IMR-90 (cell line): ENCODE measurements around the gene USP16. TPM values are rescaled to one million over a fixed set of nuclear protein-coding genes. Genes with fewer than 3 reads are reported as not detected.

Source experiments
- ATAC-seq: fragments of 200-7000 bp; cut with Tn5 transposase; 2 replicates; pipeline ENCODE4 v1.9.1; 2020; ENCODE audit warnings: low read depth, mild to moderate bottlenecking, moderate library complexity
- BruUV-seq: library from RNA; stranded (reverse); fragments of 400-500 nt; replicated peaks from 2 replicates; lab custom pipeline; 2021; lab: Mats Ljungman, UMichigan
- CTCF ChIA-PET: fragments of 300-600 bp; formaldehyde crosslinking; extraction: SDS; loops from one replicate; lab custom pipeline; 2021; ENCODE audit warnings: antibody characterized with exemption; lab: Yijun Ruan, JAX
- POLR2A ChIA-PET: fragments of 300-600 bp; sonication (Branson Sonifier 250); formaldehyde crosslinking; loops from one replicate; lab custom pipeline; 2022; ENCODE audit warnings: antibody characterized with exemption; ENCODE audit not compliant: unreplicated experiment; lab: Charles Lee
- DNase-seq: peaks from one replicate; pipeline ENCODE4 v3.0.0; 2013
- H2AFZ ChIP-seq: replicated peaks from 2 replicates; pipeline ENCODE3; 2013; ENCODE audit warnings: low read length, mild to moderate bottlenecking; ENCODE audit not compliant: poor library complexity
- H2AK5ac ChIP-seq: 2 replicates; pipeline ENCODE4 v1.6.1; 2013; ENCODE audit warnings: low read depth, low read length, inconsistent platforms
- H2AK9ac ChIP-seq: replicated peaks from 2 replicates; pipeline ENCODE3; 2013; ENCODE audit warnings: mild to moderate bottlenecking, low read depth, low read length, moderate library complexity; ENCODE audit not compliant: poor library complexity
- H2BK120ac ChIP-seq: 2 replicates; pipeline ENCODE4 v1.6.1; 2013; ENCODE audit warnings: low read depth, low read length, inconsistent platforms
- H2BK15ac ChIP-seq: 3 replicates; pipeline ENCODE4 v1.6.1; 2013; ENCODE audit warnings: low read depth, low read length, inconsistent platforms
- H2BK20ac ChIP-seq: 2 replicates; pipeline ENCODE4 v1.6.1; 2013; ENCODE audit warnings: low read depth, mild to moderate bottlenecking, inconsistent platforms, low read length, moderate library complexity
- H2BK5ac ChIP-seq: 2 replicates; pipeline ENCODE4 v1.6.1; 2013; ENCODE audit warnings: mild to moderate bottlenecking, low read depth, low read length, inconsistent platforms; ENCODE audit not compliant: poor library complexity, severe bottlenecking
- H3K14ac ChIP-seq: replicated peaks from 2 replicates; pipeline ENCODE4 v1.6.1; 2013; ENCODE audit warnings: low read depth, low read length, inconsistent platforms
- H3K18ac ChIP-seq: 2 replicates; pipeline ENCODE4 v1.6.1; 2013; ENCODE audit warnings: low read depth, low read length, control low read depth
- H3K23ac ChIP-seq: 2 replicates; pipeline ENCODE4 v1.6.1; 2013; ENCODE audit warnings: low read depth, low read length, inconsistent platforms
- H3K27ac ChIP-seq: 2 replicates; pipeline ENCODE4 v1.5.1; 2013; ENCODE audit warnings: mild to moderate bottlenecking, control low read depth, low read length; ENCODE audit not compliant: insufficient read depth
- H3K27me3 ChIP-seq: 2 replicates; pipeline ENCODE4 v1.6.1; 2013; ENCODE audit warnings: low read length; ENCODE audit not compliant: control insufficient read depth, insufficient read depth
- H3K36me3 ChIP-seq: 2 replicates; pipeline ENCODE4 v1.6.1; 2013; ENCODE audit warnings: low read length, mixed read lengths; ENCODE audit not compliant: control insufficient read depth, insufficient read depth
- H3K4ac ChIP-seq: 2 replicates; pipeline ENCODE4 v1.6.1; 2013; ENCODE audit warnings: low read depth, low read length, inconsistent platforms
- H3K4me1 ChIP-seq: 2 replicates; pipeline ENCODE4 v1.6.1; 2013; ENCODE audit warnings: low read length, mixed read lengths; ENCODE audit not compliant: control insufficient read depth, insufficient read depth
- H3K4me2 ChIP-seq: 2 replicates; pipeline ENCODE4 v1.6.1; 2013; ENCODE audit warnings: low read depth, mild to moderate bottlenecking, control low read depth, low read length, moderate library complexity
- H3K4me3 ChIP-seq: 2 replicates; pipeline ENCODE4 v1.5.1; 2013; ENCODE audit warnings: low read depth, mild to moderate bottlenecking, control low read depth, low read length, moderate library complexity; ENCODE audit not compliant: insufficient read depth
- H3K56ac ChIP-seq: 2 replicates; pipeline ENCODE4 v1.6.1; 2013; ENCODE audit warnings: low read length, inconsistent platforms; ENCODE audit not compliant: insufficient read depth; ENCODE audit errors: extremely low read depth
- H3K79me1 ChIP-seq, 2 experiments: 2 replicates each; pipeline ENCODE4 v1.6.1; 2013; ENCODE audit warnings: low read length in 2 of 2, inconsistent platforms in 1 of 2, low read depth in 1 of 2
- H3K9ac ChIP-seq: 2 replicates; pipeline ENCODE4 v1.6.1; 2013; ENCODE audit warnings: low read depth, low read length, control low read depth
- H3K9me1 ChIP-seq: 2 replicates; pipeline ENCODE4 v1.6.1; 2013; ENCODE audit warnings: low read length, inconsistent platforms; ENCODE audit not compliant: insufficient read depth
- H3K9me3 ChIP-seq: 2 replicates; pipeline ENCODE4 v1.6.1; 2013; ENCODE audit warnings: low read length; ENCODE audit not compliant: control insufficient read depth, insufficient read depth
- H4K20me1 ChIP-seq: 2 replicates; pipeline ENCODE4 v1.6.1; 2013; ENCODE audit warnings: low read length, inconsistent platforms; ENCODE audit not compliant: insufficient read depth
- H4K5ac ChIP-seq: 2 replicates; pipeline ENCODE4 v1.6.1; 2013; ENCODE audit warnings: mild to moderate bottlenecking, low read depth, low read length, control low read depth
- H4K8ac ChIP-seq, 2 experiments: 2 replicates each; pipeline ENCODE4 v1.6.1; 2013; ENCODE audit warnings: low read depth in 2 of 2, low read length in 2 of 2, control low read depth in 1 of 2, inconsistent platforms in 1 of 2
- H4K91ac ChIP-seq: 2 replicates; pipeline ENCODE4 v1.6.1; 2013; ENCODE audit warnings: low read depth, low read length, inconsistent platforms; ENCODE audit not compliant: insufficient read depth
- BHLHE40 ChIP-seq: fragments of 150-350 bp; IDR thresholded peaks from 2 replicates; pipeline ENCODE4 v1.6.1; 2016; ENCODE audit warnings: mild to moderate bottlenecking, low read depth, low read length
- CEBPB ChIP-seq: IDR thresholded peaks from 2 replicates; pipeline ENCODE4 v1.6.1; 2012; ENCODE audit warnings: low read depth, low read length, improper control_type of control experiment
- CHD1 ChIP-seq: IDR thresholded peaks from 2 replicates; pipeline ENCODE4 v1.6.1; 2012; ENCODE audit warnings: low read depth, low read length, improper control_type of control experiment
- ELK1 ChIP-seq: fragments of 150-350 bp; IDR thresholded peaks from 2 replicates; pipeline ENCODE4 v1.6.1; 2016; ENCODE audit warnings: low read depth, mild to moderate bottlenecking, low read length, moderate library complexity, borderline replicate concordance
- FOS ChIP-seq: fragments of 150-350 bp; IDR thresholded peaks from 2 replicates; pipeline ENCODE4 v1.6.1; 2016; ENCODE audit warnings: low read depth, low read length
- MAFK ChIP-seq: IDR thresholded peaks from 2 replicates; pipeline ENCODE4 v1.6.1; 2012; ENCODE audit warnings: low read depth, low read length, improper control_type of control experiment
- MAZ ChIP-seq: IDR thresholded peaks from 2 replicates; pipeline ENCODE4 v1.6.1; 2012; ENCODE audit warnings: low read depth, mild to moderate bottlenecking, low read length, improper control_type of control experiment, moderate library complexity, borderline replicate concordance
- MXI1 ChIP-seq: IDR thresholded peaks from 2 replicates; pipeline ENCODE4 v1.6.1; 2012; ENCODE audit warnings: low read depth, mild to moderate bottlenecking, low read length, moderate library complexity, borderline replicate concordance
- NFE2L2 ChIP-seq: fragments of 150-350 bp; IDR thresholded peaks from 2 replicates; pipeline ENCODE4 v1.6.1; 2016; ENCODE audit warnings: low read depth, mild to moderate bottlenecking, low read length
- POLR2A ChIP-seq: IDR thresholded peaks from 2 replicates; pipeline ENCODE4 v1.6.1; 2012; ENCODE audit warnings: mild to moderate bottlenecking, low read depth, low read length
- RAD21 ChIP-seq: IDR thresholded peaks from 2 replicates; pipeline ENCODE4 v1.6.1; 2012; ENCODE audit warnings: low read length, improper control_type of control experiment
- RCOR1 ChIP-seq: IDR thresholded peaks from 2 replicates; pipeline ENCODE4 v1.6.1; 2012; ENCODE audit warnings: mild to moderate bottlenecking, low read length, improper control_type of control experiment; ENCODE audit not compliant: insufficient replicate concordance
- RFX5 ChIP-seq: IDR thresholded peaks from 2 replicates; pipeline ENCODE4 v1.8.0; 2012; ENCODE audit warnings: low read depth, mild to moderate bottlenecking, low read length, moderate library complexity
- SMC3 ChIP-seq: fragments of 150-350 bp; IDR thresholded peaks from 2 replicates; pipeline ENCODE4 v1.6.1; 2016; ENCODE audit warnings: low read depth, mild to moderate bottlenecking, antibody characterized with exemption, low read length, moderate library complexity
- WGBS, 2 experiments: methylation state at CpG; one replicate each; pipeline versions ENCODE4 v1.1.5 to v1.1.7; 2013; ENCODE audit warnings: missing lambda C conversion rate in 2 of 2; ENCODE audit not compliant: insufficient read length in 1 of 2; ENCODE audit errors: extremely low coverage in 2 of 2; 5-methylcytosine and 5-hydroxymethylcytosine counted together
- dilution Hi-C: fragments of 300-500 bp; cut with HindIII; formaldehyde crosslinking; loops from one replicate; pipeline ENCODE4 v1.14.3; 2018; ENCODE audit warnings: low sequenced_read_pairs; ENCODE audit not compliant: unreplicated experiment
- in situ Hi-C: fragments of 300-500 bp; cut with MboI; formaldehyde crosslinking; loops from 3 replicates; pipeline ENCODE4 v1.14.3; 2019; ENCODE audit warnings: low sequenced_read_pairs, inconsistent platforms, mixed read lengths
- intact Hi-C: fragments of 100-400 bp; cut with micrococcal nuclease; formaldehyde crosslinking; loops from 2 replicates; pipeline ENCODE4 v1.10.0; 2022
- polyA plus RNA-seq, 3 experiments: library from polyadenylated mRNA; depleted of rRNA; stranded (reverse); fragments of >200 nt; gene quantifications; 2 replicates each; pipeline ENCODE4 v1.2.3, GENCODE V29; 2012; ENCODE audit warnings: low replicate concordance in 1 of 3
- total RNA-seq: library from RNA; depleted of rRNA; stranded (reverse); fragments of >200 nt; gene quantifications from 2 replicates; pipeline ENCODE4 v1.2.3, GENCODE V29; 2012
- TF ChIP-seq, protein P1 (sequence below): conservative IDR thresholded peaks from 2 replicates; pipeline ENCODE4 v1.5.1; 2012; ENCODE audit warnings: mild to moderate bottlenecking, low read depth, low read length, improper control_type of control experiment
- TF ChIP-seq, protein P2 (sequence below): fragments of 150-350 bp; IDR thresholded peaks from 2 replicates; pipeline ENCODE4 v1.6.1; 2017; ENCODE audit warnings: mild to moderate bottlenecking, antibody characterized with exemption, low read length, low read depth

The USP16 gene
- total and polyA plus RNA-seq, 2 of the 4 experiments (the other 2 are of a cell fraction) = 15.5 to 28.7 TPM

GRCh38 chr21:29064850-29065481, 40.5 kb downstream of the USP16 start:
- ATAC-seq (no peak), DNase-seq (no peak)
- Histone ChIP-seq H3K18ac (no peak overlapping the region), H3K14ac (no peak overlapping the region), H2BK120ac (no peak overlapping the region), H3K79me1 (peaks cover 18 to 19% of the 10 kb centered on the region in 2 experiments; a peak in 3 of 4 replicates), H3K4ac (no peak overlapping the region), H3K27ac (no peak overlapping the region), H2AK9ac (no peak overlapping the region), H3K4me1 (no peaks in the 10 kb centered on the region), H3K4me3 (no peak overlapping the region), H2BK5ac (no peak overlapping the region), H3K36me3 (peaks cover 53% of the 10 kb centered on the region), H2BK20ac (no peak overlapping the region), H4K20me1 (peaks cover 6% of the 10 kb centered on the region; the same call in 1 of the 2 replicates), H3K9me1 (no peaks in the 10 kb centered on the region), H3K9ac (no peak overlapping the region), H3K9me3 (no peaks in the 10 kb centered on the region), H2BK15ac (no peak overlapping the region), H3K27me3 (no peaks in the 10 kb centered on the region), H3K23ac (no peak overlapping the region), H2AK5ac (no peak overlapping the region), H4K8ac (no peak overlapping the region), H3K4me2 (no peak overlapping the region), H3K56ac (no peak overlapping the region), H2AFZ (no peak overlapping the region), H4K5ac (no peak overlapping the region), H4K91ac (no peak overlapping the region)
- BruUV-seq = no TSS peak
- in situ Hi-C loops (loop anchor here (5.0 kb wide), 1 partner anchor 33 kb away; no protein-coding TSS in a partner anchor), dilution Hi-C loops (no loop called here), intact Hi-C loops (loop anchor here (5.0 kb wide), 1 partner anchor 33 kb away; no protein-coding TSS in a partner anchor)
- CTCF ChIA-PET = no interaction called here
- POLR2A ChIA-PET = no interaction called here
- WGBS, 2 experiments = no CpG with 5 or more reads among the region's 3 CpGs
- no peak for TF ChIP-seq MAZ
- TF ChIP-seq SMC3 = no peak
- no peak for TF ChIP-seq ELK1
- no peak for TF ChIP-seq FOS
- no peak for TF ChIP-seq CEBPB
- no peak for TF ChIP-seq RCOR1
- TF ChIP-seq RAD21 = no peak
- TF ChIP-seq BHLHE40 = no peak
- TF ChIP-seq MXI1 = no peak
- TF ChIP-seq RFX5 = no peak
- TF ChIP-seq POLR2A = no peak
- TF ChIP-seq NFE2L2 = no peak
- TF ChIP-seq CHD1 = no peak
- TF ChIP-seq, protein P1, sequence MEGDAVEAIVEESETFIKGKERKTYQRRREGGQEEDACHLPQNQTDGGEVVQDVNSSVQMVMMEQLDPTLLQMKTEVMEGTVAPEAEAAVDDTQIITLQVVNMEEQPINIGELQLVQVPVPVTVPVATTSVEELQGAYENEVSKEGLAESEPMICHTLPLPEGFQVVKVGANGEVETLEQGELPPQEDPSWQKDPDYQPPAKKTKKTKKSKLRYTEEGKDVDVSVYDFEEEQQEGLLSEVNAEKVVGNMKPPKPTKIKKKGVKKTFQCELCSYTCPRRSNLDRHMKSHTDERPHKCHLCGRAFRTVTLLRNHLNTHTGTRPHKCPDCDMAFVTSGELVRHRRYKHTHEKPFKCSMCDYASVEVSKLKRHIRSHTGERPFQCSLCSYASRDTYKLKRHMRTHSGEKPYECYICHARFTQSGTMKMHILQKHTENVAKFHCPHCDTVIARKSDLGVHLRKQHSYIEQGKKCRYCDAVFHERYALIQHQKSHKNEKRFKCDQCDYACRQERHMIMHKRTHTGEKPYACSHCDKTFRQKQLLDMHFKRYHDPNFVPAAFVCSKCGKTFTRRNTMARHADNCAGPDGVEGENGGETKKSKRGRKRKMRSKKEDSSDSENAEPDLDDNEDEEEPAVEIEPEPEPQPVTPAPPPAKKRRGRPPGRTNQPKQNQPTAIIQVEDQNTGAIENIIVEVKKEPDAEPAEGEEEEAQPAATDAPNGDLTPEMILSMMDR = no peak
- TF ChIP-seq, protein P2, sequence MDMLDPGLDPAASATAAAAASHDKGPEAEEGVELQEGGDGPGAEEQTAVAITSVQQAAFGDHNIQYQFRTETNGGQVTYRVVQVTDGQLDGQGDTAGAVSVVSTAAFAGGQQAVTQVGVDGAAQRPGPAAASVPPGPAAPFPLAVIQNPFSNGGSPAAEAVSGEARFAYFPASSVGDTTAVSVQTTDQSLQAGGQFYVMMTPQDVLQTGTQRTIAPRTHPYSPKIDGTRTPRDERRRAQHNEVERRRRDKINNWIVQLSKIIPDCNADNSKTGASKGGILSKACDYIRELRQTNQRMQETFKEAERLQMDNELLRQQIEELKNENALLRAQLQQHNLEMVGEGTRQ = no peak
- TF ChIP-seq MAFK = no peak
